ENCODE data around the gene PDE8B.

DNA sequence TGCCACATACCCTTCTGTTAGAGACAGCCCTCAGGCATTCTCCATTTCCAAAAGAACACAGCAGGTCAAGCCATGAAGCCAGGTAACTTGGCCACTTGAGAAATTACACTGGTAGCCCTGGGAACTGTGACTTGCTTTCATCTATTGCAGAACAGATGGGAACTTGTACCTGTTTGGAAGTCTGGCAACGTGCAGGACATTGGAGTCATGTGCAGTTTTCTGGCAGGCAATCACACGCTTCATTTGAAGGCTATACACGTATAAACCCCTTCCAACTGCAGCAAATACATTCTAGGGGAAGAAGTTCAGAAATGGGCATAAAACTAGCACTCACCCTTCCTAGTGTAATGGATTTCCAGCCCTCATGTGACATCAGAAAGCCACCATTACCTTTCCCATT lies 227.6 kb downstream of the PDE8B start:
- TF ChIP-seq YY1 (IDR thresholded peaks at IDR 0.05; ENCODE audit: insufficient read depth, insufficient read length): no peak
- no peak for TF ChIP-seq ZNF274 (IDR thresholded peaks at IDR 0.05; ENCODE audit: low read depth, low read length)
- TF ChIP-seq SUZ12 (IDR thresholded peaks at IDR 0.05; ENCODE audit: extremely low read depth, insufficient read depth, insufficient read length): no peak

Measured in NT2/D1 (cell line).